Activated CD8-positive, alpha-beta T cell treated with anti-CD3 and anti-CD28 coated beads for 36 hours (primary cell): ENCODE data around the gene STARD5. TPM values are rescaled to one million over a fixed set of nuclear protein-coding genes. Genes with fewer than 3 reads are reported as not detected.

Experiments used
- ATAC-seq: fragments of 200-7000 bp; cut with Tn5 transposase; one replicate; pipeline ENCODE4 v1.10.0; 2021; ENCODE audit warnings: mild to moderate bottlenecking, moderate library complexity
- CTCF ChIA-PET: fragments of 350-600 bp; sonication (Branson Sonifier 250); formaldehyde crosslinking; loops from one replicate; lab custom pipeline; 2021; ENCODE audit warnings: antibody characterized with exemption; lab: Charles Lee
- POLR2A ChIA-PET: fragments of 350-600 bp; sonication (Branson Sonifier 250); formaldehyde crosslinking; loops from one replicate; lab custom pipeline; 2021; ENCODE audit warnings: antibody characterized with exemption; lab: Charles Lee
- DNase-seq: peaks from one replicate; pipeline ENCODE4 v3.0.0-alpha.2; 2020
- H3K27ac Mint-ChIP-seq: one replicate; pipeline ENCODE4 v1.8.0; 2021; ENCODE audit warnings: mild to moderate bottlenecking, mixed read lengths
- H3K27me3 Mint-ChIP-seq: one replicate; pipeline ENCODE4 v1.8.0; 2021; ENCODE audit warnings: mixed read lengths
- H3K36me3 Mint-ChIP-seq: one replicate; pipeline ENCODE4 v1.8.0; 2021; ENCODE audit warnings: low read depth, mixed read lengths
- H3K4me1 Mint-ChIP-seq: one replicate; pipeline ENCODE4 v1.8.0; 2021; ENCODE audit warnings: low read depth, mixed read lengths
- H3K4me3 Mint-ChIP-seq: one replicate; pipeline ENCODE4 v1.8.0; 2021; ENCODE audit warnings: mild to moderate bottlenecking, moderate library complexity, mixed read lengths
- H3K9me3 Mint-ChIP-seq: one replicate; pipeline ENCODE4 v1.8.0; 2021; ENCODE audit warnings: mixed read lengths
- CTCF ChIP-seq: fragments of 200-600 bp; IDR thresholded peaks from one replicate; pipeline ENCODE4 v1.8.0; 2022; ENCODE audit warnings: antibody characterized with exemption, mild to moderate bottlenecking
- intact Hi-C: fragments of 100-400 bp; cut with micrococcal nuclease; formaldehyde crosslinking; loops from one replicate; pipeline ENCODE4 v1.10.0; 2022
- total RNA-seq, 2 experiments: library from RNA; stranded (reverse); gene quantifications; one replicate each; pipeline ENCODE4 v1.2.3, GENCODE V29; 2021

STARD5 gene
- total RNA-seq, 2 experiments from 2014 or later: 6.7 to 6.9 TPM

GRCh38 chr15:81286621-81287121, 37.3 kb downstream of the STARD5 start:
- POLR2A ChIA-PET: interaction anchor here (0.7 to 2.8 kb wide), 8 partner anchors 8 to 286 kb away, joined by 3 to 37 read pairs (median 3); partner anchors contain the start of gene TLNRD1

DNA sequence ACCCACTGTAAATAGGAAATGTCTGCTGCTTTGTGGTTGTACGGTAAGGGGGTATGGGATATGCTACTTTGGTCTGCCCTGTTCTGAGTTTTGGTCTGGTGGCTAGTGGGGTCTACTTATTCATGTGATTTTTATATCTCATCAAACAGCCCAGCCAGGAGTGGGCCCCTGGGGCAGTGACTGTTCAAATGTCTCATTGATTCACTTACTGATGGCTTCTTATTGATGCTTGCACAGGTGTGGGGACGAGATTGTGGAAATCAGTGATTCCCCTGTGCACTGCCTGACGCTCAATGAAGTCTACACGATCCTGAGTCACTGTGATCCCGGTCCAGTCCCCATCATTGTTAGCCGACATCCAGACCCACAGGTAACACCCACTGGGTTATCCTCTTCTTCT, 38.5 kb downstream of the STARD5 start:
- H3K4me1 Mint-ChIP-seq: peaks cover 76% of the 10 kb centered on the region
- intact Hi-C loops: no loop called here
- POLR2A ChIA-PET: interaction anchor here (0.5 to 2.8 kb wide), 3 partner anchors 13 to 1680 kb away, joined by 3 to 37 read pairs (median 3); no protein-coding TSS in a partner anchor
- H3K27ac Mint-ChIP-seq: peak overlapping the region; percentile 97
- peaks cover 54% of the 10 kb centered on the region for H3K36me3 Mint-ChIP-seq
- ATAC-seq (no peak), DNase-seq (no peak)
- TF ChIP-seq CTCF: no peak
- H3K4me3 Mint-ChIP-seq: peak overlapping the region; percentile 79
- H3K9me3 Mint-ChIP-seq: peaks cover 15% of the 10 kb centered on the region
- CTCF ChIA-PET: interaction anchor here (1.9 to 3.0 kb wide), 4 partner anchors 10 to 19 kb away, joined by 5 to 40 read pairs (median 14); no protein-coding TSS in a partner anchor
- no peaks in the 10 kb centered on the region for H3K27me3 Mint-ChIP-seq

More at GRCh38 chr15:81286621-81287121, 37.3 kb downstream of the STARD5 start:
- CTCF ChIA-PET: interaction anchor here (0.9 to 3.0 kb wide), 8 partner anchors 8 to 21 kb away, joined by 3 to 40 read pairs (median 6); no protein-coding TSS in a partner anchor
- peaks cover 78% of the 10 kb centered on the region for H3K4me1 Mint-ChIP-seq
- TF ChIP-seq CTCF: no peak
- peak overlapping the region; percentile 79 for H3K4me3 Mint-ChIP-seq
- peak overlapping the region; percentile 97 for H3K27ac Mint-ChIP-seq
- peak; percentile 89 for ATAC-seq
- DNase-seq: peak; percentile 41
- intact Hi-C loops: no loop called here
- no peaks in the 10 kb centered on the region for H3K27me3 Mint-ChIP-seq
- peaks cover 56% of the 10 kb centered on the region for H3K36me3 Mint-ChIP-seq
- peaks cover 15% of the 10 kb centered on the region for H3K9me3 Mint-ChIP-seq

- no peaks in the 10 kb centered on the region for H3K27me3 Mint-ChIP-seq
- CTCF ChIA-PET: interaction anchor here (0.9 to 7.6 kb wide), 6 partner anchors 9 to 115 kb away, joined by 3 to 52 read pairs (median 4); no protein-coding TSS in a partner anchor
- intact Hi-C loops: no loop called here
- no peak for TF ChIP-seq CTCF
- peaks cover 53% of the 10 kb centered on the region for H3K36me3 Mint-ChIP-seq
- peak overlapping the region; percentile 79 for H3K4me3 Mint-ChIP-seq
- POLR2A ChIA-PET: interaction anchor here (1.6 kb wide), 1 partner anchor 17 kb away, joined by 7 read pairs; no protein-coding TSS in a partner anchor
- peak overlapping the region; percentile 97 for H3K27ac Mint-ChIP-seq
- ATAC-seq (no peak), DNase-seq (no peak)
- peaks cover 12% of the 10 kb centered on the region for H3K9me3 Mint-ChIP-seq
- peaks cover 73% of the 10 kb centered on the region for H3K4me1 Mint-ChIP-seq
Measured at GRCh38 chr15:81284256-81285031, 39.5 kb downstream of the STARD5 start.

DNA sequence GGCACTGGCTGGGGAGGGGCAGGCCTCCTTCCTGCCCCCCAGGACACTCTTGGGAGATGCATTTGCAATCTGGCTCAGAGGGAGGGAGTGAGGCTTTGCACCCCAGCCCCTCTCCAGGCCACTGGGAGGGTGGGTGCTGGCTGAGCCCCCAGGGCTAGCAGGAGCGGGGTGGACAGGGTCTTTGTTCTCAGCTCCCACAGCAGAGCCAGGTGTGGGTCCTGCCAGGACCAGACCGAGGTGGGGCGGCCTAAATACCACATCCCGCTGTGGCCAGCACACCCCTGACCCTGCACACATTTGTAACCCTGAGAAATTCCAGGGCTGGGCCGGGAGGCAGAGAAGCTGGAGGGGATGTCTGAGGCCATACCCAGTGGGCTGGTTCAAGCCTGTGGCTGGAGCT, 41.0 kb downstream of the STARD5 start:
- no peak overlapping the region for H3K4me3 Mint-ChIP-seq
- ChIA-PET CTCF (interaction anchor here (1.0 to 7.6 kb wide), 5 partner anchors 7 to 118 kb away, joined by 3 to 52 read pairs (median 6); no protein-coding TSS in a partner anchor), POLR2A (interaction anchor here (0.6 to 7.2 kb wide), 5 partner anchors 9 to 175 kb away, joined by 3 to 42 read pairs (median 4); no protein-coding TSS in a partner anchor)
- TF ChIP-seq CTCF: no peak
- peaks cover 15% of the 10 kb centered on the region for H3K9me3 Mint-ChIP-seq
- peaks cover 69% of the 10 kb centered on the region for H3K4me1 Mint-ChIP-seq
- no peaks in the 10 kb centered on the region for H3K27me3 Mint-ChIP-seq
- H3K27ac Mint-ChIP-seq: no peak overlapping the region
- intact Hi-C loops: no loop called here
- ATAC-seq (no peak), DNase-seq (no peak)
- peaks cover 52% of the 10 kb centered on the region for H3K36me3 Mint-ChIP-seq
